Glomerular visceral epithelial cell (primary cell): ENCODE data around the gene QRFP.

Experiments used
- DNase-seq: peaks from one replicate; pipeline ENCODE4 v3.0.0-alpha.2; 2016; ENCODE audit errors: extremely low spot score

The QRFP gene

DNA sequence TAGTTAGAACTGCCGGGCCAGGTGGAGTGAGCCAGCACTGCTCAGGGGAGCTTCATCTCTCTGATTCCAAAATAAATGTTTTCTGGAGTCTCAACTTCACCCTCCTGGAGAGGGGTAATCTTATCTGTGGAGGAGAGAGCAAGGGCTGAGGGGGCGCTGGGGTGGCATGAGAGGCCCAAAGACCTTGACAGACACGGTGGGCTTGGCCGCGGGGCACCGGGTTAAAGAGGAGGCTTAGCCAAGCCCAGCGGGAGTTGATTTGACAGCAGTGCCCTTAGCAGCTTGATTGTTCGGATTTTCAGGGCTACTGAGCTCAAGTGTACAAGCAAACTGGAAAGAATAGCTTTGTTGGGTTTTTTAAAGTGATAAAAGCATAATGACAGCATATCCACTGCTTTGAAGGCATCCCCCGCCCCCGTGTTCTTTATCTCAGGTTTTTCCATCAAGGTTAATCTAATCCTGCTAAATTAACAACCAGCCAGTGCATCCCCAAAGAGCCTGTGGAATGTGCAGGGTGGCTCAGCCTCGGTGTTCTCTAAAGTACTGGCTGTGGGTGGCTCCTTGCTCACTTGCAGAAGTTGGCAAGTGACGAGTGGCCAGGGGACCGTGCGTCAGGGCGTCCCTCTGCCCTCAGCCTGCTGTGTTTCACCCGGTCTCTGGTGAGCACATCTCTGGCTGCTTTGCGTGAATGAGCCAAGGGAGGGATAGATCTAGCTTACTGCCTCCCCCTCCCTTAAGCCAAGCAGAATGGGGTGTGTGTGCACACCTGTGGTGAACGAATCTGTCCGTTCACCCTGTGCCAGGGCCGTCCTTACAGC, 5.5 kb downstream of the QRFP start:
- no peak for DNase-seq

DNA sequence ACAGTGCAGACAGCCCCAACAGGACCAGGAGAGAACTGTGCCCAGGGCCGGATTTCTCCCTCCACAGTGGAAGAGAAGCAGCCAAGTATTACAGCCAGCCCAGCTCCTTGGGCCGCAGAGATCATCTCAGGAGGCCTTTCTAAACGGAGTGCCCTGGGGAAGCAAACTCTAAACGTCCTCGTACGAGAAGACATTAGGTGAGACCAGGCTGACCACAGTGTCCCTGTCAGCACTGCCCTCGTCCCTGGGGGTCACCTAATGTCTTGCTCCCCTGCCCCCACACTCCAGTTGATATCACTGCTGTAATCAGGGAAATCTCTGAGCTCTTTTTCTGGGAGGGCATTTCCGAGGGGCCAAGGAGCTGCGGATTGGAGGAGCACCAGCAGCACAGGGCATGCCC, 6.5 kb downstream of the QRFP start:
- DNase-seq = no peak

GRCh38 chr9:130888146-130888885, 8.3 kb downstream of the QRFP start:
- DNase-seq = no peak

DNA sequence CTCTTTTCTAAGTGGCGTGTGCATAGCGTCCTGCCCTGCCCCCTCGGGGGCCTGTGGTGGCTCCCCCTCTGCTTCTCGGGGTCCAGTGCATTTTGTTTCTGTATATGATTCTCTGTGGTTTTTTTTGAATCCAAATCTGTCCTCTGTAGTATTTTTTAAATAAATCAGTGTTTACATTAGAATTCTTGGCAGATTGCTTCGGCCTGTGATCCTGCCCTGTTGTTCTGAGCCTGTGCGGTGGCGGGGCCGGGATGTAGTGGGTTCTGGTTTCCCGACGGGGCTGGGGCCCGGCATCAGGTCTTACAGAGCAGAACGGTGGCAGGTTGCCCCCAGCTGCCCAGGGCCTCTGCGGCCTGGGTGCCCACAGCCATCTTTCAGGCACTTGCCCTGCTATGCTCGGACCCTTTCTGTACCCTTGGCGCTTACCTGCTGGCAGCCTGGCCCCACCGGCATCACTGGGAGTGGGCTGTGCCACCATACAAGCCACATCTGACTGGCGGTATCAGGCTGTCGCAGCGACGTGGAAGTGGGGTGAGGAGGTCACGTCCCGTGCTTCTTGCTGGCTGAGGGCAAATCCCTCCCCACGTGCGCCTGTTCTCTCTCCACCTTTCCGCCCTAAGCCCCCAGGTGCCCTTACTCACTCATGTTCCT, 9.0 kb downstream of the QRFP start:
- no peak for DNase-seq

DNA sequence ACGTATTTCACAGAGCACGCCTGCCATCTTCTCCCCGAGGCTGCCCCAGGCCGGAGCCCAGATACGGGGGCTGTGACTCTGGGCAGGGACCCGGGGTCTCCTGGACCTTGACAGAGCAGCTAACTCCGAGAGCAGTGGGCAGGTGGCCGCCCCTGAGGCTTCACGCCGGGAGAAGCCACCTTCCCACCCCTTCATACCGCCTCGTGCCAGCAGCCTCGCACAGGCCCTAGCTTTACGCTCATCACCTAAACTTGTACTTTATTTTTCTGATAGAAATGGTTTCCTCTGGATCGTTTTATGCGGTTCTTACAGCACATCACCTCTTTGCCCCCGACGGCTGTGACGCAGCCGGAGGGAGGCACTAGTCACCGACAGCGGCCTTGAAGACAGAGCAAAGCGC, 9.6 kb downstream of the QRFP start:
- no peak for DNase-seq

DNA sequence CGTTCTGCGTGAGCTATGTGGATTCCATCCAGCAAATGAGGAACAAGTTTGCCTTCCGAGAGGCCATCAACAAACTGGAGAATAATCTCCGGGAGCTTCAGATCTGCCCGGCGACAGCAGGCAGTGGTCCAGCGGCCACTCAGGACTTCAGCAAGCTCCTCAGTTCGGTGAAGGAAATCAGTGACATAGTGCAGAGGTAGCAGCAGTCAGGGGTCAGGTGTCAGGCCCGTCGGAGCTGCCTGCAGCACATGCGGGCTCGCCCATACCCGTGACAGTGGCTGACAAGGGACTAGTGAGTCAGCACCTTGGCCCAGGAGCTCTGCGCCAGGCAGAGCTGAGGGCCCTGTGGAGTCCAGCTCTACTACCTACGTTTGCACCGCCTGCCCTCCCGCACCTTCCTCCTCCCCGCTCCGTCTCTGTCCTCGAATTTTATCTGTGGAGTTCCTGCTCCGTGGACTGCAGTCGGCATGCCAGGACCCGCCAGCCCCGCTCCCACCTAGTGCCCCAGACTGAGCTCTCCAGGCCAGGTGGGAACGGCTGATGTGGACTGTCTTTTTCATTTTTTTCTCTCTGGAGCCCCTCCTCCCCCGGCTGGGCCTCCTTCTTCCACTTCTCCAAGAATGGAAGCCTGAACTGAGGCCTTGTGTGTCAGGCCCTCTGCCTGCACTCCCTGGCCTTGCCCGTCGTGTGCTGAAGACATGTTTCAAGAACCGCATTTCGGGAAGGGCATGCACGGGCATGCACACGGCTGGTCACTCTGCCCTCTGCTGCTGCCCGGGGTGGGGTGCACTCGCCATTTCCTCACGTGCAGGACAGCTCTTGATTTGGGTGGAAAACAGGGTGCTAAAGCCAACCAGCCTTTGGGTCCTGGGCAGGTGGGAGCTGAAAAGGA, 10.9 kb downstream of the QRFP start:
- no peak for DNase-seq

DNA sequence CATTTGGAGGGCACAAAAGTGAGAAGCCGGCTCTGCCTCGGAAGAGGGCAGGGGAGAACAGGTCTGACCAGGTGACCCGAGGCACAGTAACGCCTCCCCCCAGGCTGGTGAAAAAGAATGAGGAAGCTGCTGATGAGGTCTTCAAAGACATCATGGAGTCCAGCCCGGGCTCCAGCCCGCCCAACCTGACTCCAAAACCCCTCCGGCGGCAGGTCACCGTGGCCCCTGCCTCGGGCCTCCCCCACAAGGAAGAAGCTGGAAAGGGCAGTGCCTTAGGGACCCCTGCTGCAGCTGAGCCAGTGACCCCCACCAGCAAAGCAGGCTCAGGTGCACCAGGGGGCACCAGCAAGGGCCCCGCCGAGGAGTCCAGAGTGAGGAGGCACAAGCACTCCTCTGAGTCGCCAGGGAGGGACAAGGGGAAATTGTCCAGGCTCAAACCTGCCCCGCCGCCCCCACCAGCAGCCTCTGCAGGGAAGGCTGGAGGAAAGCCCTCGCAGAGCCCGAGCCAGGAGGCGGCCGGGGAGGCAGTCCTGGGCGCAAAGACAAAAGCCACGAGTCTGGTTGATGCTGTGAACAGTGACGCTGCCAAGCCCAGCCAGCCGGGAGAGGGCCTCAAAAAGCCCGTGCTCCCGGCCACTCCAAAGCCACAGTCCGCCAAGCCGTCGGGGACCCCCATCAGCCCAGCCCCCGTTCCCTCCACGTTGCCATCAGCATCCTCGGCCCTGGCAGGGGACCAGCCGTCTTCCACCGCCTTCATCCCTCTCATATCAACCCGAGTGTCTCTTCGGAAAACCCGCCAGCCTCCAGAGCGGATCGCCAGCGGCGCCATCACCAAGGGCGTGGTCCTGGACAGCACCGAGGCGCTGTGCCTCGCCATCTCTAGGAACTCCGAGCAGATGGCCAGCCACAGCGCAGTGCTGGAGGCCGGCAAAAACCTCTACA, 11.8 kb downstream of the QRFP start:
- no peak for DNase-seq

GRCh38 chr9:130884111-130884531, 12.5 kb downstream of the QRFP start:
- no peak for DNase-seq

DNA sequence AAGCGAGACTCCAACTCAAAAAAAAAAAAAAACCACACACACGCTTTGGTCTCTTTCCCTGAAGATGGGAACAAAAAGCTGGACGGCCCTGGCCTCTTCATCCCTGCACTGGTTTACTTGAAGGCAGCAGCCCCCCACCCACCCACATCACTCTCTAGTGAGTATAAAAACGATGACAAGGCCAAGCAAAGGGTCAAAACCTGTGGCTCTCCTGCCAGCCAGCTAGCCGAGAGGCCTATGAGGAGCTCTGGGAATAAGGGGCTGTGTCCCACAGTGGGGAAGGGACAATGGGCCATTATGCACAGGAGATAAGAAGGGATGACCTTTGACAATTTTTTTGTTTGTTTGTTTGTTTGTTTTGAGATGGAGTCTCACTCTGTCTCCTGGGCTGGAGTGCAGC, 13.1 kb downstream of the QRFP start:
- no peak for DNase-seq

DNA sequence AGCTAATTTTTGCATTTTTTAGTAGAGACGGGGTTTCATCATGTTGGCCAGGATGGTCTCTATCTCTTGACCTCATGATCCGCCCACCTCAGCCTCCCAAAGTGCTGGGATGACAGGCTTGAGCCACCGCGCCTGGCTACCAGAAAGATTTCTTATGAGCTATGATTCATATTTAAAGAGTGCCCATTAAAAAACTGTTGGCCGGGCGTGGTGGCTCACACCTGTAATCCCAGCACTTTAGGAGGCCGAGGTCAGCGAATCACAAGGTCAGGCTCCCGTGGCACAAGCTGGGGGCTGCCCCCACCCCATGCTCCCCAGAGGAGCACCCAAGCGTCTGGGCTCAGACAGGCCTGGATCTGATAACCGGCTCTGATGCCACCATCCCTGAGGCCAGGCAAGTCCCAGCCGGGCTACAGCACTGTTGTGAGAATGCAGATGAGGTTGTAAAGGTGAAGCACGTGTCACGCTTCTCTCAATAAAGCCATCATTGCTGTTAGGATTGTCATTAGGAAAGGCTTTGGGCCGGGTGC, 13.9 kb downstream of the QRFP start:
- DNase-seq = no peak

DNA sequence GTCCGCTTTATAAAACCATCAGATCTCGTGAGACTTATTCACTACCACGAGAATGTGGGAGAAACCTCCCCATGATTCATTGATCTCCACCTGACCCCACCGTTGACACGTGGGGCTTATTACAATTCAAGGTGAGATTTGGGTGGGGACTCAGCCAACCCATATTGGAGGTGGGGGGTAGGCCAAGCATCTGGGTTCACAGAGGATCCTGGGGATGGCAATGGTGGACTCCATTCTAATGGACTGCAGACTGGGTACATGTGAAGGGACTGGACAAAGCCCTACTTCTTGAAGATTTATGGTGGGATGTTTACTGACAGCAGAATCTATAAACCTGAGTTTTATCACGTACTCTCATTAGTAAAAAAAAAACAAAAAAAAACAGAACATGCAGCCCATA, 15.1 kb downstream of the QRFP start:
- DNase-seq = no peak

- no peak for DNase-seq
Observed at GRCh38 chr9:130880599-130881220, 15.9 kb downstream of the QRFP start.

DNA sequence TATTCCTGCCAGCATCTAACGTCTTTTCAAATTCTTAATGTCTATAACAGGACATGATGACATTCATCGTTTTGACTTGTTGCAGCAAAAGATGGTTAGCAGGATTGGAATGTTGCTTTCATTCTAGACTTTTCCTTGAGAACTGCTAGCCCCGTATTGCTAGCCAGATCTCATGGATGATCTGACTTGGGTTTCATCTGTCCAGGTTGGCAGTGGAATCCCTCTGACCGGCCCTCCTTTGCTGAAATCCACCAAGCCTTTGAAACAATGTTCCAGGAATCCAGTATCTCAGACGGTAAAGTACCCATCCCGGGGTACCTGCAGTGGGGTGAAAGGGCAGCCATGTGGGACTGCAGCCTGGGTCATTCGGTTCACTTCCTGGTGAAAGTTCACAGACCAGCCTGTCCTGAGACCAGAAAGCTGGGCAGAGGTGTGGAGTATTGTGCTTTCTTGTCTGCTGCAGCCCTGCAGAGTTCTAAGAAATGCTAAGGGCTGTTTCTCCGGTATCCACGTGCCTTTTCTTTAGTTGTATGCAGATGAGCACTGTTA, 16.7 kb downstream of the QRFP start:
- no peak for DNase-seq

- no peak for DNase-seq
Observed at GRCh38 chr9:130878295-130878694, 18.3 kb downstream of the QRFP start.

- DNase-seq = no peak
Observed at GRCh38 chr9:130877300-130877699, 19.3 kb downstream of the QRFP start.

- no peak for DNase-seq
Observed at GRCh38 chr9:130874783-130875182, 21.8 kb downstream of the QRFP start.

DNA sequence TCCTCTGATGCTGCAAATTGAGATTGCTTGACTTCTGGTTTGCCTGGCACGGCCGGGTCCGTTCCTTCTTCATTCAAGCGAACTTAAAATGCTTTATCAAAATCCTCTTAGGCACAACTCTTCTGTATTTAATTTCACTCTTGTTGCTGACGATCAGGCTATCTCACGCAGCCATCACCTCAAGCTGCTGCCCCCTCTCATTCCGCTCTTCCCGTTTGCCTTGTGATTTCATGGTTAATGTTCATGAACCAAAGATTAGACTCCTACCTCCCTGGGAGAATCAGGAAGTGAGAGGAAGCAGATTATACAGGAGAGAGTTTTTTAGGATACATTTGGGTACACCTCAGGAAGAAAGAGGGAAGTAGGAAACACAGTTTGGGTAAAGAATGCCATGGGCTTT, 22.6 kb downstream of the QRFP start:
- no peak for DNase-seq

GRCh38 chr9:130872912-130873503, 23.6 kb downstream of the QRFP start:
- DNase-seq = no peak

GRCh38 chr9:130872508-130872907, 24.1 kb downstream of the QRFP start:
- no peak for DNase-seq
